ENCODE results near the gene SHISAL2A. TPM values are rescaled to one million over a fixed set of nuclear protein-coding genes. Genes with fewer than 3 reads are reported as not detected.

Gene SHISAL2A
- total RNA-seq, 1 donor from 2014 or later = not detected

DNA sequence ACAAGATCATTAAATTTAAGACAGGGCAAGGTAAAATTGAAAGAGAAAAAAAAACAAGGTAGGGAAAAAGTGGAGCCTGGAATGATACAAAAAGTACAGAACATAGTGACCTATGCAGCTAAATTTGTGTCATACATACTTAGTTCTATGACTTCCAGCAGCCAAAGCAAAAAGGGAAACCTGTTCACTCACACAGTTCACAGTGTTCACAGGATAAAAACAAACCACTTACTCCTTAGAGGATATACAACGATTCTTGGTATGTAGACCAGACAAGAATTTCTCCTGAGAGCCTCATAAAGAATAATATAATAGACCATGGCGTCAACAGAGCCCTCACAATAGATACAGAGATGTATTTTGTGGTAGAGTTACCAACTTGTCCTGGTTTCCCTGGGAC, 37.6 kb downstream of the SHISAL2A start:
- no peaks in the 10 kb centered on the region for H3K36me3 ChIP-seq (ENCODE audit: control insufficient read depth, insufficient read depth, low read length)
- TF ChIP-seq, protein P1, sequence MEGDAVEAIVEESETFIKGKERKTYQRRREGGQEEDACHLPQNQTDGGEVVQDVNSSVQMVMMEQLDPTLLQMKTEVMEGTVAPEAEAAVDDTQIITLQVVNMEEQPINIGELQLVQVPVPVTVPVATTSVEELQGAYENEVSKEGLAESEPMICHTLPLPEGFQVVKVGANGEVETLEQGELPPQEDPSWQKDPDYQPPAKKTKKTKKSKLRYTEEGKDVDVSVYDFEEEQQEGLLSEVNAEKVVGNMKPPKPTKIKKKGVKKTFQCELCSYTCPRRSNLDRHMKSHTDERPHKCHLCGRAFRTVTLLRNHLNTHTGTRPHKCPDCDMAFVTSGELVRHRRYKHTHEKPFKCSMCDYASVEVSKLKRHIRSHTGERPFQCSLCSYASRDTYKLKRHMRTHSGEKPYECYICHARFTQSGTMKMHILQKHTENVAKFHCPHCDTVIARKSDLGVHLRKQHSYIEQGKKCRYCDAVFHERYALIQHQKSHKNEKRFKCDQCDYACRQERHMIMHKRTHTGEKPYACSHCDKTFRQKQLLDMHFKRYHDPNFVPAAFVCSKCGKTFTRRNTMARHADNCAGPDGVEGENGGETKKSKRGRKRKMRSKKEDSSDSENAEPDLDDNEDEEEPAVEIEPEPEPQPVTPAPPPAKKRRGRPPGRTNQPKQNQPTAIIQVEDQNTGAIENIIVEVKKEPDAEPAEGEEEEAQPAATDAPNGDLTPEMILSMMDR (IDR thresholded peaks at IDR 0.05; ENCODE audit: insufficient read depth, low read length, poor library complexity, severe bottlenecking) = no peak
- DNase-seq (ENCODE audit: low read depth) = no peak
- H3K4me3 ChIP-seq (ENCODE audit: low read depth, low read length) = no peak overlapping the region
- no peaks in the 10 kb centered on the region for H3K27me3 ChIP-seq (ENCODE audit: control insufficient read depth, insufficient read depth, low read length)

DNA sequence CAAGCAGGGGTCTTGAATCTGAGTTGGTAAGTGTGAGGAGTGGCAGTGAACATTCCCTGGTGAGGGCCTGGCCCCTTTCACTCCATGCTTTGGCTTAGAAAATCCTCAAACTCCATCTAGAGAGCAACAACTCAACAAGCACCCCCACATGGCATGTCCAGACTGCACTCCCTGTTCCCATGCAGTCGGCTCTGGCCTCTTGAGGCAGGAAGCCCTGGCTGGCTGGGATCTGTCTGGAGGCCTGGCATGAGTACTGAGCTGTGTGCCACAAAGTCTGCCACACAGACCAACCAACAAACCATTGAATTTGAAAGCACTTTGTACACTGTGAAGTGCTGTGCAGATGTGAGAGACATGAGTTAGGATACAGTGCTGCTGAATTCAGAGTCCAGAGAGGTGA, 40.0 kb downstream of the SHISAL2A start:
- Histone ChIP-seq H3K27me3 (ENCODE audit: control insufficient read depth, insufficient read depth, low read length) (no peaks in the 10 kb centered on the region), H3K36me3 (ENCODE audit: control insufficient read depth, insufficient read depth, low read length) (no peaks in the 10 kb centered on the region), H3K4me3 (ENCODE audit: low read depth, low read length) (no peak overlapping the region)
- no peak for DNase-seq (ENCODE audit: low read depth)
- TF ChIP-seq, protein P1 (IDR thresholded peaks at IDR 0.05; ENCODE audit: insufficient read depth, low read length, poor library complexity, severe bottlenecking) = no peak

DNA sequence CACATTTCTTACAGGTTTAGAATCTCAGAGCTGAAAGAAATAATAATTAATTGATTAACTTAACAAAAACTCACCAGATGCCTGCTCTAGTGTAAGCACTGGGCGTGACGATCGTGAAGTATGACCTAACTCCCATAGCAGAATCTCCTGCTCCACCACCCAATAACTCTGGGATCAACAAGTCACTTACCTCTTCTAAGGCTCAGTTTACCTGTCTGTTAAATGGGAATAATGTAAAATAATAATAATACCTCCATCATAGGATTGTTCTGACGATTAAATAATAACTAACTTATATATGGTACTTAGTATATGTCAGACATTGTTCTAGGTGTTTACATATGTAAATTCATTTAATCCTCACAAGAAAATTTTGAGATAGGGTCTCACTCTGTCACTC, 40.5 kb downstream of the SHISAL2A start:
- no peaks in the 10 kb centered on the region for H3K27me3 ChIP-seq (ENCODE audit: control insufficient read depth, insufficient read depth, low read length)
- no peak overlapping the region for H3K4me3 ChIP-seq (ENCODE audit: low read depth, low read length)
- TF ChIP-seq, protein P1 (IDR thresholded peaks at IDR 0.05; ENCODE audit: insufficient read depth, low read length, poor library complexity, severe bottlenecking) = no peak
- DNase-seq (ENCODE audit: low read depth) = no peak
- no peaks in the 10 kb centered on the region for H3K36me3 ChIP-seq (ENCODE audit: control insufficient read depth, insufficient read depth, low read length)

DNA sequence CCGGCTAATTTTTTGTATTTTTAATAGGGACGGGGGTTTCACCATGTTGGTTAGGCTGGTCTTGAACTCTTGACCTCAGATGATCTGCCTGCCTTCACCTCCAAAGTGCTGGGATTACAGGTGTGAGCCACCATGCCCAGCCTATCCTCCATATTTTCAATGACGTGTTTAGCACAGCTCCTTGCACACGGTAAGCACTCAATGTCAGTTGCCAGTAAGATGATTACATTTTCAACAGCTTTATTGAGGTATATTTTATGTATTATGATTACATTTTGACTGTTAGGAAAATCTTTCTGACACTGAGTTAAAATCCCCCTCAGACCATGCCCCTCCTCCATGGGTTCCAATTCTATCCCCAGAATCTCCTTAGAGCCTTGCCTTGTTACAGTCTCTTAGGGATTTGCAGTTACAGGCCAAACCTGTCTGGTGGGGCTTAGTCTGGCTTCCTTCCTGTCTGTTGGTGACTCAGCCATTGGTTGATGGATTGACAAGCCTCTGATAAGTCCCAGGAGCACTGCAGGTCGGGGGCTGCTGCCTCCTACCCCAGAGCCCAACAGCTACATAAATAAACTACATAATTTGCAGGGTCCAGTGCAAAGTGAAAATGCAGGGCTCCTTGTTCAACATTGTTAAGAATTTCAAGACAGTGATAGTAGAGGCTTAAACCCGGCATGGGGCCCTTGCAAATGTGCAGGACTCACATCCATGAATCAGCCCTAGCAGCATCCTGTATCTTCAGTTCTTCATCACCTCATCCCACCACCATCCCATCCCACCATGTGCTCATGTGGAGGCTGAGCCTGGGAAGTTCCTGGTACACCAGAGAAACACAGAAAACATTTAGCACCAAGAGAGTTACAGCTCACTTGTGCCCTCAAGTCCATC, 41.8 kb downstream of the SHISAL2A start:
- H3K36me3 ChIP-seq (ENCODE audit: control insufficient read depth, insufficient read depth, low read length) = no peaks in the 10 kb centered on the region
- no peaks in the 10 kb centered on the region for H3K27me3 ChIP-seq (ENCODE audit: control insufficient read depth, insufficient read depth, low read length)
- no peak for DNase-seq (ENCODE audit: low read depth)
- H3K4me3 ChIP-seq (ENCODE audit: low read depth, low read length) = no peak overlapping the region
- TF ChIP-seq, protein P1 (IDR thresholded peaks at IDR 0.05; ENCODE audit: insufficient read depth, low read length, poor library complexity, severe bottlenecking) = no peak

DNA sequence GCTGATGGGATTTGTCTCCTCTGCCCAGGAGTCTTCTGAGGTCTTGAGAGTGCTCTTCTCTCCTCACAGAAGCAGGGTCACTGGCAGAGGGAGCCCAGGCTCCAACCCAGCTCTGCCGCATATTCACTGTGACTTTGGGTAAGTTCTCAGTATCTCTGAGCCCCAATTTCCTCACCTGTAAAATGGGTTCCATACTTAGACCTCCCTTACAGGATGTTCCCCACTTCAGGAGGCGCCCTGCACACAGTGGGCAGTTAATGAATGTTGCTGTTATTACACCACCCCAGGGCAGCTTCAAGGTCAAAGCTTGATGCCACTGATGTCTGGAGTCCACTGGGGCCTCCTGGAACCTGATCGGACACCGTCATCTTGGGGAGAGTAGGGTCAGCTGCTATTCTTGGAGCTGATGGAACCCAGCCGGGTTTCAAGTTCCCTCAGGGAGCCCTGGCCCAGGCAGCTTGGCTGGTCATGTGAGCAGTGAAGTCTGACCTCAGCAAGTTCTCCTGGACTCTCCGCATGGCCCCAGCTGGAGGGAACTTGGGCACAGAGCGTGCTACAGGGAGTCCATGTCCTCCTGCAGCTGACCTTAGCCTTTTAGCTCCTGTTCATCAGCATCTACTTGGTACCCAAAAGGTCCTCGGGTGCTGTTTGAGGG, 43.4 kb downstream of the SHISAL2A start:
- TF ChIP-seq, protein P1 (IDR thresholded peaks at IDR 0.05; ENCODE audit: insufficient read depth, low read length, poor library complexity, severe bottlenecking) = no peak
- no peak for DNase-seq (ENCODE audit: low read depth)
- H3K36me3 ChIP-seq (ENCODE audit: control insufficient read depth, insufficient read depth, low read length) = no peaks in the 10 kb centered on the region
- H3K4me3 ChIP-seq (ENCODE audit: low read depth, low read length) = no peak overlapping the region
- H3K27me3 ChIP-seq (ENCODE audit: control insufficient read depth, insufficient read depth, low read length) = no peaks in the 10 kb centered on the region

All from kidney epithelial cell (primary cell).